Pulmonary artery endothelial cell (primary cell): ENCODE measurements around the gene IDI1. TPM values are rescaled to one million over a fixed set of nuclear protein-coding genes. Genes with fewer than 3 reads are reported as not detected.
A peak's percentile ranks its signal among the peaks of the same experiment; 100 is the strongest.
"Not testable (repeated sequence)": the region's sequence is repeated elsewhere in the genome, so short reads cannot be mapped to it uniquely, and the experiment has no call there.

Source experiments
- DNase-seq: peaks from one replicate; pipeline ENCODE4 v3.0.0-alpha.2; 2011; ENCODE audit warnings: low read depth, low spot score
- total RNA-seq: library from RNA; depleted of rRNA; stranded (reverse); fragments of >200 nt; gene quantifications from 2 replicates; pipeline ENCODE4 v1.2.3, GENCODE V29; 2014

IDI1 gene
- total RNA-seq, result 67.0 and 96.2 TPM in 2 replicates

GRCh38 chr10:1048732-1049424 is at the start of gene IDI1:
IDI1 (minus strand) TSS chr10:1049119; CDS start chr10:1049003, 116 bp downstream.
- peak; percentile 93 for DNase-seq

- no peak for DNase-seq
These were observed 48.5 kb upstream of the IDI1 start for GRCh38 chr10:1097436-1097835.

GRCh38 chr10:1096287-1096889 is 47.5 kb upstream of the IDI1 start:
- no peak for DNase-seq

GRCh38 chr10:1095498-1095897 is 46.6 kb upstream of the IDI1 start:
- DNase-seq, result no peak

GRCh38 chr10:1094112-1095057 is 45.5 kb upstream of the IDI1 start:
- DNase-seq, result no peak

- no peak for DNase-seq
These were observed 44.8 kb upstream of the IDI1 start for GRCh38 chr10:1093696-1094095.

- DNase-seq, result no peak
These were observed 41.8 kb upstream of the IDI1 start for GRCh38 chr10:1090696-1091095.

- DNase-seq, result no peak
These were observed 40.2 kb upstream of the IDI1 start for GRCh38 chr10:1089017-1089689.

- no peak for DNase-seq
These were observed 37.9 kb upstream of the IDI1 start for GRCh38 chr10:1086787-1087186.

GRCh38 chr10:1085258-1085657 is 36.3 kb upstream of the IDI1 start:
- no peak for DNase-seq

- no peak for DNase-seq
These were observed 35.4 kb upstream of the IDI1 start for GRCh38 chr10:1084011-1084950.

GRCh38 chr10:1083581-1083980 is 34.7 kb upstream of the IDI1 start:
- no peak for DNase-seq

GRCh38 chr10:1078668-1079067 is 29.7 kb upstream of the IDI1 start:
- DNase-seq, result no peak

- no peak for DNase-seq
These were observed 25.9 kb upstream of the IDI1 start for GRCh38 chr10:1074748-1075308.

- DNase-seq, result no peak
These were observed 25.3 kb upstream of the IDI1 start for GRCh38 chr10:1074052-1074747.

- DNase-seq, result no peak
These were observed 22.0 kb upstream of the IDI1 start for GRCh38 chr10:1070919-1071318.

GRCh38 chr10:1068380-1069361 is 19.8 kb upstream of the IDI1 start:
- no peak for DNase-seq

GRCh38 chr10:1066734-1067133 is 17.8 kb upstream of the IDI1 start:
- DNase-seq, result not testable (repeated sequence)

- no peak for DNase-seq
These were observed 16.0 kb upstream of the IDI1 start for GRCh38 chr10:1064964-1065247.
